ENCODE results near the gene COX11.

DNA sequence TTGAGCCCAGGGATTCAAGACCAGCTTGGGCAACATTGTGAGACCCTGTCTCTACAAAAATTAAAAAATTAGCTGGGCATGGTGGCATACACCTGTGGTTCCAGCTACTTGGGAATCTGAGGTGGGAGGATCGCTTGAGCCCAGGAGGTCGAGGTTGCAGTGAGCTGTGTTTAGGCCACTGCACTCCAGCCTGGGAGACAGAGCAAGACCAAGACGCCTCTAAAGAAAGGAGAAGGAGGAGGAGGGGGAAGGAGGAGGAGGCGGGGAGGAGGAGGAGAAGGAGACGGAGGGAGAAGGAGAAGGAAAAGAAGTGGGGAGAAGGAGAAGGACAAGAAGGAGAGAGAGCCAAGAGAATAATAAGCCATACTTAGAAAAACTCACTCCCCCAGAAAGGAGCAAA, 36.0 kb upstream of the COX11 start:
- TF ChIP-seq, protein P1, sequence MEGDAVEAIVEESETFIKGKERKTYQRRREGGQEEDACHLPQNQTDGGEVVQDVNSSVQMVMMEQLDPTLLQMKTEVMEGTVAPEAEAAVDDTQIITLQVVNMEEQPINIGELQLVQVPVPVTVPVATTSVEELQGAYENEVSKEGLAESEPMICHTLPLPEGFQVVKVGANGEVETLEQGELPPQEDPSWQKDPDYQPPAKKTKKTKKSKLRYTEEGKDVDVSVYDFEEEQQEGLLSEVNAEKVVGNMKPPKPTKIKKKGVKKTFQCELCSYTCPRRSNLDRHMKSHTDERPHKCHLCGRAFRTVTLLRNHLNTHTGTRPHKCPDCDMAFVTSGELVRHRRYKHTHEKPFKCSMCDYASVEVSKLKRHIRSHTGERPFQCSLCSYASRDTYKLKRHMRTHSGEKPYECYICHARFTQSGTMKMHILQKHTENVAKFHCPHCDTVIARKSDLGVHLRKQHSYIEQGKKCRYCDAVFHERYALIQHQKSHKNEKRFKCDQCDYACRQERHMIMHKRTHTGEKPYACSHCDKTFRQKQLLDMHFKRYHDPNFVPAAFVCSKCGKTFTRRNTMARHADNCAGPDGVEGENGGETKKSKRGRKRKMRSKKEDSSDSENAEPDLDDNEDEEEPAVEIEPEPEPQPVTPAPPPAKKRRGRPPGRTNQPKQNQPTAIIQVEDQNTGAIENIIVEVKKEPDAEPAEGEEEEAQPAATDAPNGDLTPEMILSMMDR (IDR thresholded peaks at IDR 0.05): no peak
- TF ChIP-seq RFX5 (IDR thresholded peaks at IDR 0.05; ENCODE audit: low read length) (no peak), NFIC (IDR thresholded peaks at IDR 0.05; ENCODE audit: borderline replicate concordance) (no peak), POLR2AphosphoS5 (IDR thresholded peaks at IDR 0.05; ENCODE audit: low read depth, low read length) (no peak), EP300 (IDR thresholded peaks at IDR 0.05; ENCODE audit: borderline replicate concordance in 1 of 2, low read depth in 1 of 2, low read length in 1 of 2) (no peak), JUND (IDR thresholded peaks at IDR 0.05) (no peak), ELF1 (IDR thresholded peaks at IDR 0.05) (no peak), RCOR1 (IDR thresholded peaks at IDR 0.05; ENCODE audit: low read length) (no peak), MXI1 (IDR thresholded peaks at IDR 0.05; ENCODE audit: low read depth, low read length) (no peak), RAD21 (IDR thresholded peaks at IDR 0.05; ENCODE audit: low read length) (no peak)
- TF ChIP-seq, protein P2, sequence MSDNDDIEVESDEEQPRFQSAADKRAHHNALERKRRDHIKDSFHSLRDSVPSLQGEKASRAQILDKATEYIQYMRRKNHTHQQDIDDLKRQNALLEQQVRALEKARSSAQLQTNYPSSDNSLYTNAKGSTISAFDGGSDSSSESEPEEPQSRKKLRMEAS (IDR thresholded peaks at IDR 0.05; ENCODE audit: low read depth): no peak
- TF ChIP-seq, protein P3, sequence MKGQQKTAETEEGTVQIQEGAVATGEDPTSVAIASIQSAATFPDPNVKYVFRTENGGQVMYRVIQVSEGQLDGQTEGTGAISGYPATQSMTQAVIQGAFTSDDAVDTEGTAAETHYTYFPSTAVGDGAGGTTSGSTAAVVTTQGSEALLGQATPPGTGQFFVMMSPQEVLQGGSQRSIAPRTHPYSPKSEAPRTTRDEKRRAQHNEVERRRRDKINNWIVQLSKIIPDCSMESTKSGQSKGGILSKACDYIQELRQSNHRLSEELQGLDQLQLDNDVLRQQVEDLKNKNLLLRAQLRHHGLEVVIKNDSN (IDR thresholded peaks at IDR 0.05; ENCODE audit: borderline replicate concordance, low read depth): no peak

Measured in SK-N-SH (cell line).